Caco-2 (cell line): ENCODE results near the gene TRIM72. TPM values are rescaled to one million over a fixed set of nuclear protein-coding genes. Genes with fewer than 3 reads are reported as not detected.

Experiments used
- total RNA-seq: library from RNA; stranded (reverse); gene quantifications from 2 replicates; pipeline ENCODE4 v1.2.3, GENCODE V29; 2022

The TRIM72 gene
- total RNA-seq, 1 experiment from 2014 or later = 0.07 TPM

Other genes with a start within 250 kb of the TRIM72 start
- gene HSD3B7, start 228.9 kb upstream of the TRIM72 start, total RNA-seq = 1.3 and 2.4 TPM in 2 replicates
- 0.46 and 0.77 TPM in 2 replicates for gene STX1B, start 203.5 kb upstream of the TRIM72 start, total RNA-seq
- 27.9 and 29.2 TPM in 2 replicates for gene STX4, start 180.6 kb upstream of the TRIM72 start, total RNA-seq
- 8.7 and 10.8 TPM in 2 replicates for gene ZNF668, start 139.9 kb upstream of the TRIM72 start, total RNA-seq
- 17.2 and 18.1 TPM in 2 replicates for gene ZNF646, start 139.7 kb upstream of the TRIM72 start, total RNA-seq
- gene PRSS53, start 125.2 kb upstream of the TRIM72 start, total RNA-seq = 1.8 and 2.1 TPM in 2 replicates
- 61.3 and 61.4 TPM in 2 replicates for gene VKORC1, start 119.3 kb upstream of the TRIM72 start, total RNA-seq
- gene BCKDK, start 105.7 kb upstream of the TRIM72 start, total RNA-seq = 30.5 and 34.1 TPM in 2 replicates
- 46.2 and 50.2 TPM in 2 replicates for gene KAT8, start 96.5 kb upstream of the TRIM72 start, total RNA-seq
- gene PRSS8, start 78.4 kb upstream of the TRIM72 start, total RNA-seq = 237 and 271 TPM in 2 replicates
- gene PRSS36, start 64.1 kb upstream of the TRIM72 start, total RNA-seq = 1.4 and 1.6 TPM in 2 replicates
- gene FUS, start 34.0 kb upstream of the TRIM72 start, total RNA-seq = 489 and 490 TPM in 2 replicates
- gene PYCARD, start 11.4 kb upstream of the TRIM72 start, total RNA-seq = 0.49 and 0.84 TPM in 2 replicates
- not detected in 2 replicates for gene PYDC1, start 3.0 kb downstream of the TRIM72 start, total RNA-seq
- gene ITGAM, start 45.9 kb downstream of the TRIM72 start, total RNA-seq = 0.19 TPM in 1 of 2 replicates, not detected in the other
- gene ITGAX, start 141.1 kb downstream of the TRIM72 start, total RNA-seq = not detected in 2 replicates
- not detected in 2 replicates for gene ITGAD, start 179.2 kb downstream of the TRIM72 start, total RNA-seq
- not detected in 2 replicates for gene COX6A2, start 214.2 kb downstream of the TRIM72 start, total RNA-seq
- 0.09 and 0.30 TPM in 2 replicates for gene ZNF843, start 228.7 kb downstream of the TRIM72 start, total RNA-seq
- 9.7 and 10.2 TPM in 2 replicates for gene ARMC5, start 245.4 kb downstream of the TRIM72 start, total RNA-seq